HuH-7 (cell line): Measurements from ENCODE around the gene PRM3.

Experiments
- DNase-seq: peaks from one replicate; pipeline ENCODE4 v3.0.0; 2011; ENCODE audit warnings: low spot score

Gene PRM3

DNA sequence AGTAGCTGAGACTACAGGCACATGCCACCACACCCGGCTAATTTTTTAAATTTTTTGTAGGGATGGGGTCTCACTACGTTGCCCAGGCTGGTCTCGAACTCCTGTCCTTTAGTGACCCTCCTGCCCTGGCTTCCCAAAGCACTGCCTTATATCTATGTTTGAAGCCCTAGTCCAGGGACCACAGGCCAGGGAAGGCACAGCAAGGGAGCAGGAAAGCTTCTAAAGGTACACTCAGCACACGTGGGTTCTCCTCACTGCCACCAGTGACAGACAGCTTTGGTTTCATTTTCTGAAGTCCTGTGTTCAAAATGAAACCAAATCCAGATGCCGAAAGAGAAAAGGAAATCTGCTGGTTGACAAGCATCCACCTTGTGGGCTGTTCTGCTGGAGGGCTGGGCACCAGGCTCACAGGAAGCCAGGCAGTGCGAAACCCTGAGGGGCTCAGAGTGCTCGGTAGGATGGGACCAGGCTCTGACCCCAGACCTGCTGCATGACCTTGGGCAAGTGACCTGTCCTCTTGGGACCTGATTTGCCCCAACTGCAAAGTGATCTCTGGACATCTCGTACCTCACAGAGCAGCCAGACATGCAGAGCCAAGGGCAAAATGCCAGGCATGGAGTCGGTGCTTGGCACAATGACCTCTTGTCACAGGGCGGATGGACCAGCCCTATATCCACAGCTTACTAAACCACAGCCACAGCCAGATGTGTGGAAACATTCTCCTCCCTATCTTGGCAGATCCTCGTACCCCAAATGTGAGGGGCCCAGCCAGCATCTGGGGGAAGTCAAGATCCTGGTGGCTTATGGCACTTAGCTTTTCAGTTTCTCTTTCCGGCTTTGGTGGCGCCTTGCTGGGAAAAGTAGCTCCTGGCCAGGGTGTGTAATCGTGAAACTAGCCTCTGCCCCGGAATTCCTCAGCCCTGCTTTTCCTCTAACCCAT, 14.6 kb downstream of the PRM3 start:
- DNase-seq = no peak

DNA sequence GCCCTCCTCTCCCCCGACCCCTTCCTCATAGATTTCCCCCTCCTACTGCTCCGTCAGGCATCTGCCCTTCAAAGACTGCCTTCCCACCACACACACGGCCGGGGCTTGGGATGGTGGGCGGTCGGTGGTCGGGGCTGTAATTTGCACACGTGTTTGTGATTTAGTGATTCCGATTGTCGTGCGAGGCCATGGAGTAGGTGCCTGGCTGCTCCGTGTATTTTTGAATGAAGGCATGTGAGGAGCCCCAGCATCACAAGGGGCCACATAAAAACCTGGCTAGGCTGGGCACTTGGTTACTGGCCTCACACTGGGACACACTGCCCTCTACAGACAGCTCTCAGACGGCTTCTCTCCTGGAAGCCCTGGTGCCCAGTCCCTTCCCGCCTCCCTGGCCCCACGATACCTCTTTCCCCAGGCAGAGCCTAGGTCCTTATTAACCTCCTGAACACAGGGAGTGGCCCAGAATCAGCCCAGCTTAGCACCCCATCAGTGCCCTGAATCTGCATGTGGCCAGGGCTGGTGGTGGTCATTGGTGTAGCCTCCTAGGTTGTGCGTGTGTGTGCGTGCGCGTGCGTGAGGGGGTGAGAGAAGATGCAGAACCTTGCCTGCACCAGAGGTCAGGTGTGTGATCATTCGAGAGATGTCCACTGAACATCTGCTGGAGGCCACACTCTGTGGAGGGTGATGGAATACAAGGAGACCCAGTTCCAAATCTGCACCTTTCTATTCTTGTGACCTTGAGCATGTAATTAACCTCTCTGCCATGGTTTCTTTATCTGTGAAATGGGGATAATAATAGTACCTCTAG, 16.1 kb downstream of the PRM3 start:
- peak; percentile 85 for DNase-seq

DNA sequence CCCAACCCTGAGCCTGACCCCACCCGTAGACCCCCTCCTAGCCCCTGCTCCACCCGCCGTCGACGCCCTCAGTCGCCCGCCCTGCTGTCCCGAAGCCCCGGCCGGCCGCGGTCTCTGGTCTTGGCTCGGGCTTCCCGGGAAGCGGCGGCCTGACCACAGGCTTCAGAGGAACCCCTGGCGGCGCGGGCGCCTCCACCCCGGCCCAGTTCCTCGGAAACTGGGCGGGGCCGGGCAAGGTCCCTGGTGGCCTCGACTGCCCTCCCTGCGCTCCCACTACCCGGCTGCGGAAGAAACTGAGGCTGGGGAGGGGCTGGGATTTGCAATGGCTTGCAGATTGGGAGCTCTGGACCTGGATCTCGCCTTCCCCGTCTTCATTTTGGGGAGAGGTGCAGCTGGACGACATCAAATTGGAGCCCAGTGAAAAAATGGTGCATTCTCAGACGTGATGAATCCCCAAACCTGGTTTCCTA, 16.7 kb downstream of the PRM3 start:
- DNase-seq = no peak

GRCh38 chr16:11255737-11256660, 17.4 kb downstream of the PRM3 start, which contains the start of gene SOCS1:
Gene SOCS1 (minus strand): TSS chr16:11256204. CDS start chr16:11255478, 726 bp downstream.
- peak; percentile 82 for DNase-seq

DNA sequence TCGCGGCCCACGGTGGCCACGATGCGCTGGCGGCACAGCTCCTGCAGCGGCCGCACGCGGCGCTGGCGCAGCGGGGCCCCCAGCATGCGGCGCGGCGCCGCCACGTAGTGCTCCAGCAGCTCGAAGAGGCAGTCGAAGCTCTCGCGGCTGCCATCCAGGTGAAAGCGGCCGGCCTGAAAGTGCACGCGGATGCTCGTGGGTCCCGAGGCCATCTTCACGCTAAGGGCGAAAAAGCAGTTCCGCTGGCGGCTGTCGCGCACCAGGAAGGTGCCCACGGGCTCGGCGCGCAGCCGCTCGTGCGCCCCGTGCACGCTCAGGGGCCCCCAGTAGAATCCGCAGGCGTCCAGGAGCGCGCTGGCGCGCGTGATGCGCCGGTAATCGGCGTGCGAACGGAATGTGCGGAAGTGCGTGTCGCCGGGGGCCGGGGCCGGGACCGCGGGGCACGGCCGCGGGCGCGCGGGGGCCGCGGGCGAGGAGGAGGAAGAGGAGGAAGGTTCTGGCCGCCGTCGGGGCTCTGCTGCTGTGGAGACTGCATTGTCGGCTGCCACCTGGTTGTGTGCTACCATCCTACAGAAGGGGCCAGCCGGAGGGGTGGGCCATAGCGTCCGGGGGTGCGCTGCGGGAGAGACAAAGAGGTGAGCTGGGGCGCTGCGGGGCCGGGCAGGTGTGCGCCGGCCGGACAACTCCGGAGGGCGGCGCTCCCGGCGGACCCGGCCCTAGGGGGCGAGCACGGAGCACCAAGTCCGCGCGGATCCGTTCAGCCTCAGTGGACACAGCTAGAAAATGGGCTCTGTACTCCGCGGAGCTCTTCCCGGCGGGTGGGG, 18.3 kb downstream of the PRM3 start:
- no peak for DNase-seq

- DNase-seq = no peak
Measured at GRCh38 chr16:11253995-11254912, 19.2 kb downstream of the PRM3 start.

DNA sequence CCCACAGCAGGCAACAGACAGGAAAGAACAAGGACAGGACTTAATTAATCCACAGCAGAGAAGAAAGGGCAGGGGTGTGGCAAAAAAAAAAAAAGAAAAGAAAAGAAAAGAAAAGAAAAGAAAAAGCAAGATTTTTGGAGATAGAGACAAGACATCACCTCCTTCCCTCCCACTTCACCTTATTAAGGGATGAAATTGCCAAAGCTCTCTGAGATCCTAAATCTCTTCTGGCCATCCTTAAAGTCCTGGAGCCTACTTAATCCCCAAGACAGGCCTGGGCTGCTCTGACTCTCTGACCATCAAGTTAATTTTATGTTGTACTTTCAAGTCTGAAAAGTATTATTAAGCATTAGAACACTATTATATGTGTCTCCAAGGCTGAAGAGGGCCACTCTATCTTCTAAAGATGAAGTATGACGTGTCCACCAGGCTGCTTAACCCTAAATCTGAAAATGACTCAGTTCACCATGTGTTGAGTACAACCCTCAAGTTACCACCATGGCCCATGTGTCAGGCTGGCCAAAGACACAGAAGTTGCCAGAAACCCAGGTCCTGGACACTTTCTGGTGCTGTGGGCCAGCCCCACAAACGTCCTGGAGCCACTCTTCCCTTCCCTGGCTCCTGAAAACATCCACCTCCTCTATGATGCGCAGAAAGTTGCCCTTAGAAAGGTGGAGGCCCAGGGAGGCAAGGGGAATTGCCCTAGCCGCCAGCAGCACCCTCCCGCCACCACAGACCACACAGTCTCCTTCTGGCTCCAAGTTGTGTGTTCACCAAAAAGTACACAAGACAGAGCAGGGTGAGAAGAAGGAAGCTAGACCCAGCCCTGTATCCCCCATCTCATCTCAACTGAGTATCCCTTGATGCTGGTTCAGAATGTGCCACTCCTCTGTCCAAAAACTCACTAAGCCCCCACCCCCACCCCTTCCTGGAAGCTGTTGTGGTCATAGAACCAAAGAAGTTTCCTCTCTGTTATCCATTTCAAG, 20.1 kb downstream of the PRM3 start:
- no peak for DNase-seq

GRCh38 chr16:11252482-11252931, 20.9 kb downstream of the PRM3 start:
- no peak for DNase-seq

DNA sequence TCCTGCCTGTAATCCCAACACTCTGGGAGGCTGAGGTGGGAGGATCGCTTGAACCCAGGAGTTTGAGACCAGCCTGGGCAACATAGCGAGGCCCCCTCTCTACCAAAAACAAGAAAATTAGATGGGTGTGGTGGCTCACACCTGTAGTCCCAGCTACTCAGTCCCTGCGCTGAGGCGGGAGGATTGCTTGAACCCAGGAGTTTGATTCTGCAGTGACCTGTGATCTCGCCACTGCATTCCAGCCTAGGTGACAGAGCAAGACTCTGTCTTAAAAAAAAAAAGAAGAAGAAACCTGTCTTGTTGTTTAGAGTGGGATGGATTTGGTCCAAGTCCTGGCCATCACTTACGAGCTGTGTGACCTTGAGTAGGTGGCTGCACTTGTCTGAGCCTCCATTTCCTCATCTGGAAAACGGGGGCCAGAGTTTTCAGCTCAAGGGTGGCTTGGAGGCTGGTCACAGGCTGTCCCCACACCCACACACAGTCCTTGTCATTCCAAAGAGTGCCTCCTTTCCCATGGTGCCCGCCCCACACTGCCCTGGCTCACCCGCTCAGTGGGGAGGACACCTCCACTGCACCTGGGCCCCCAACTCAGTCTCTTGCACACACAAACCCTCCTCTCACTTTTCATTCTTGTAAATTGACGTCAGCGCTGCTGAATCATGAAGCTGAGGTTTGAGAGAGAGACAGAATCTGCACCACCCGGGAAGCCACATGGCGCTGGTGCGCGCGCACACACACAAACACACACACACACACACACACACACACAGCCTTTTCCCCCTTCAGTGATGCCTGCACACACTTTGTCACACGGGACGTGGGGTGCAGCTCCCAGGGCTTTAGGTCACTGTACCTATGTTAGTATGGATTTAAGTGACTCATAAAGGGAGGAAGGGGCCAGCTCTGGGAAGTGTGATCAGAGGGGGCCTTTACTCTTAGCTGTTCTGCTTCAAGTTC, 21.6 kb downstream of the PRM3 start:
- DNase-seq = no peak

- DNase-seq = no peak
Measured at GRCh38 chr16:11250786-11251524, 22.5 kb downstream of the PRM3 start.

DNA sequence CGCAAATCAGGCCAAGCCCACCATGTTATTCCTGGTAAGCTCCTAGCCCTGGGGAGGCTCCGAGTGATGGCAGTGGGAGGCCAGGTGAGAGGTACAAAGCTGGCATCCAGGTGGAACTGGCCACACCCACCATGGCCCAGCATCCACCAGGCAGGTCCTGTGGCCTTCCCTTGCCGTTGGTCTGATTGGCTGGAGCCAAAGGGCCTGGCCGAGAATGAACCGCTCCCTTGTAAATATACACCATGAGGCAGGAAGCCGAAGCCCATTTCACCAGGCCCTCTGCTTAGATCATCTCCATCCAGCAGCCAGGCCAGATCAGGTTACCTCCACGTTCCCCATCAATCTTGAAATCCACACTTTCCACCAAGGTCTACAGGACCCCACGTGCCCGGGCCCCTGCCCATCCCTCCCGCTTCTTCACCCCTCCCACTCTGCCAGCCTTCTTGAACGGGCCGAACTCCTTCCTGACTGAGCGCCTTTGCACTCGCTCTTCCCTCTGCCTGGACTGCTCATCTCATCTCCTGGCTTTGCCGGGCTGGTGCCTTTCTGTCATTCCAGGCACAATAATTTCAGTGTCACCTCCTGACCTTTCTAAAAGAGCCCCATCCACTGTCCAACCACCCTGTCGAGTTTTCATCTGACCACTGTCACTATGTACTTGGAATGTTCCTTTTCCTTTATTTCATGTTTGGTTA, 23.2 kb downstream of the PRM3 start:
- DNase-seq = no peak

GRCh38 chr16:11249233-11250061, 24.0 kb downstream of the PRM3 start:
- DNase-seq = no peak

- no peak for DNase-seq
Measured at GRCh38 chr16:11248133-11248532, 25.3 kb downstream of the PRM3 start.

GRCh38 chr16:11245988-11246387, 27.4 kb downstream of the PRM3 start:
- DNase-seq = no peak

- no peak for DNase-seq
Measured at GRCh38 chr16:11245222-11245737, 28.1 kb downstream of the PRM3 start.
